Measurements from ENCODE around the gene TACR2.
A peak's percentile ranks its signal among the peaks of the same experiment; 100 is the strongest.

TACR2 gene

GRCh38 chr10:69459101-69459790 lies 42.5 kb upstream of the TACR2 start:
- Histone ChIP-seq H3K27me3 (ENCODE audit: control insufficient read depth, insufficient read depth, low read length, poor library complexity, severe bottlenecking) (no peaks in the 10 kb centered on the region), H3K4me3 (ENCODE audit: insufficient read depth, low read depth, low read length) (no peak overlapping the region), H3K36me3 (ENCODE audit: control insufficient read depth, insufficient read depth, low read length) (no peaks in the 10 kb centered on the region), H3K9me3 (ENCODE audit: control insufficient read depth, low read length) (no peaks in the 10 kb centered on the region), H3K4me1 (ENCODE audit: control insufficient read depth, insufficient read depth, low read length) (peaks cover 6% of the 10 kb centered on the region), H3K27ac (ENCODE audit: insufficient read depth, low read depth, low read length, poor library complexity, severe bottlenecking) (no peak overlapping the region)
- 69 to 71% methylated on average over 8 of the region's 8 CpGs for WGBS, 2 experiments

GRCh38 chr10:69458430-69459100 lies 41.8 kb upstream of the TACR2 start:
- Histone ChIP-seq H3K27me3 (ENCODE audit: control insufficient read depth, insufficient read depth, low read length, poor library complexity, severe bottlenecking) (no peaks in the 10 kb centered on the region), H3K36me3 (ENCODE audit: control insufficient read depth, insufficient read depth, low read length) (no peaks in the 10 kb centered on the region), H3K4me1 (ENCODE audit: control insufficient read depth, insufficient read depth, low read length) (peaks cover 6% of the 10 kb centered on the region), H3K4me3 (ENCODE audit: insufficient read depth, low read depth, low read length) (no peak overlapping the region), H3K27ac (ENCODE audit: insufficient read depth, low read depth, low read length, poor library complexity, severe bottlenecking) (no peak overlapping the region), H3K9me3 (ENCODE audit: control insufficient read depth, low read length) (no peaks in the 10 kb centered on the region)
- WGBS, 2 experiments = 85 to 87% methylated on average over 10 of the region's 10 CpGs

GRCh38 chr10:69457771-69458237 lies 41.1 kb upstream of the TACR2 start:
- no peaks in the 10 kb centered on the region for H3K9me3 ChIP-seq (ENCODE audit: control insufficient read depth, low read length)
- H3K36me3 ChIP-seq (ENCODE audit: control insufficient read depth, insufficient read depth, low read length) = no peaks in the 10 kb centered on the region
- WGBS, 2 experiments = 92% methylated on average over 5 of the region's 5 CpGs
- H3K4me1 ChIP-seq (ENCODE audit: control insufficient read depth, insufficient read depth, low read length) = peaks cover 6% of the 10 kb centered on the region
- H3K27me3 ChIP-seq (ENCODE audit: control insufficient read depth, insufficient read depth, low read length, poor library complexity, severe bottlenecking) = peaks cover 5% of the 10 kb centered on the region
- H3K27ac ChIP-seq (ENCODE audit: insufficient read depth, low read depth, low read length, poor library complexity, severe bottlenecking) = no peak overlapping the region
- H3K4me3 ChIP-seq (ENCODE audit: insufficient read depth, low read depth, low read length) = no peak overlapping the region

DNA sequence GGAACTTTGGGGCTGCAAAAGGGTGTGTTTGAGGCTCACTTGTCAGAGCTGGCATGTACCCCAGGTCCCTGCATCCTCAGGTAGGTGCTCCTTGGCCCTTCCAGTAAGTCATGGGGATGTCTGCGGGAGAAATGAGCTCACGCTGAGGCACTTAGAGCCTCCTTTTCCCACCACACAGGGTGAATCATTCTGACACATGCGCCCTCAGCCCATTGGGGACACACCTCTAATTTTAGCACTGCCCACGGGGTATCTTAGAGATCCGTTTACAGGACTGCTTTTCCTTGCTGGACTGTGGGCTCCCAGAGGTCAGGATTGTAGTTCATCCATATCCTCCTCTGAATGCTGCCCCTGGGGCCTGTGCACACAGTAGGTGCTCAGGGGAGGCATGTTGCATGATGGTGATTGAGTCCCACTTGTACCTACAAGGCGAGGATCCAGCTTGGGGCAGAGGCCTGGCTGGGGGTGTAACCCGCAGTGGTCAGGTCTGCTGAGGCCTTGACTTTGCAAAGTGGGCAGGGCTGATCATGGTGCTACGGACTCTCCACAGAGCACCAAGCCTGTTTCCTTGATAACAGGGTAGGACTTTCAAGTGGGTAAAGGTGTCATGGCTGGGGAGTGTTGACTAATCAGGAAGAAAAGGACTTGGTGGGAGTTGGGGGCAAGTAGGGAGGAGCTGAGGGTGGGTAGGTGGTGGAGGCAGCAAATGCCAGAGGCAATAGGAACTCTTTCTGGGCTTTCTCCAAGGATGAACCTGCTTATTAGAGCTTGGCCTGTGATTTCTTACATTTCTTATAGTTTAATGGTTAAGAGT lies 40.4 kb upstream of the TACR2 start:
- H3K36me3 ChIP-seq (ENCODE audit: control insufficient read depth, insufficient read depth, low read length) = no peaks in the 10 kb centered on the region
- H3K27me3 ChIP-seq (ENCODE audit: control insufficient read depth, insufficient read depth, low read length, poor library complexity, severe bottlenecking) = peaks cover 13% of the 10 kb centered on the region
- WGBS, 2 experiments = 88 to 91% methylated on average over 8 of the region's 8 CpGs
- no peaks in the 10 kb centered on the region for H3K9me3 ChIP-seq (ENCODE audit: control insufficient read depth, low read length)
- H3K27ac ChIP-seq (ENCODE audit: insufficient read depth, low read depth, low read length, poor library complexity, severe bottlenecking) = no peak overlapping the region
- peaks cover 6% of the 10 kb centered on the region for H3K4me1 ChIP-seq (ENCODE audit: control insufficient read depth, insufficient read depth, low read length)
- H3K4me3 ChIP-seq (ENCODE audit: insufficient read depth, low read depth, low read length) = no peak overlapping the region

GRCh38 chr10:69455006-69455763 lies 38.5 kb upstream of the TACR2 start:
- Histone ChIP-seq H3K4me3 (ENCODE audit: insufficient read depth, low read depth, low read length) (no peak overlapping the region), H3K4me1 (ENCODE audit: control insufficient read depth, insufficient read depth, low read length) (peaks cover 6% of the 10 kb centered on the region), H3K9me3 (ENCODE audit: control insufficient read depth, low read length) (no peaks in the 10 kb centered on the region), H3K27ac (ENCODE audit: insufficient read depth, low read depth, low read length, poor library complexity, severe bottlenecking) (no peak overlapping the region), H3K36me3 (ENCODE audit: control insufficient read depth, insufficient read depth, low read length) (no peaks in the 10 kb centered on the region), H3K27me3 (ENCODE audit: control insufficient read depth, insufficient read depth, low read length, poor library complexity, severe bottlenecking) (peaks cover 21% of the 10 kb centered on the region)
- 85% methylated on average over 8 to 9 of the region's 10 CpGs for WGBS, 2 experiments

GRCh38 chr10:69453795-69454194 lies 37.1 kb upstream of the TACR2 start:
- Histone ChIP-seq H3K36me3 (ENCODE audit: control insufficient read depth, insufficient read depth, low read length) (no peaks in the 10 kb centered on the region), H3K27ac (ENCODE audit: insufficient read depth, low read depth, low read length, poor library complexity, severe bottlenecking) (no peak overlapping the region), H3K9me3 (ENCODE audit: control insufficient read depth, low read length) (no peaks in the 10 kb centered on the region), H3K4me3 (ENCODE audit: insufficient read depth, low read depth, low read length) (no peak overlapping the region), H3K27me3 (ENCODE audit: control insufficient read depth, insufficient read depth, low read length, poor library complexity, severe bottlenecking) (peaks cover 21% of the 10 kb centered on the region), H3K4me1 (ENCODE audit: control insufficient read depth, insufficient read depth, low read length) (peaks cover 6% of the 10 kb centered on the region)

DNA sequence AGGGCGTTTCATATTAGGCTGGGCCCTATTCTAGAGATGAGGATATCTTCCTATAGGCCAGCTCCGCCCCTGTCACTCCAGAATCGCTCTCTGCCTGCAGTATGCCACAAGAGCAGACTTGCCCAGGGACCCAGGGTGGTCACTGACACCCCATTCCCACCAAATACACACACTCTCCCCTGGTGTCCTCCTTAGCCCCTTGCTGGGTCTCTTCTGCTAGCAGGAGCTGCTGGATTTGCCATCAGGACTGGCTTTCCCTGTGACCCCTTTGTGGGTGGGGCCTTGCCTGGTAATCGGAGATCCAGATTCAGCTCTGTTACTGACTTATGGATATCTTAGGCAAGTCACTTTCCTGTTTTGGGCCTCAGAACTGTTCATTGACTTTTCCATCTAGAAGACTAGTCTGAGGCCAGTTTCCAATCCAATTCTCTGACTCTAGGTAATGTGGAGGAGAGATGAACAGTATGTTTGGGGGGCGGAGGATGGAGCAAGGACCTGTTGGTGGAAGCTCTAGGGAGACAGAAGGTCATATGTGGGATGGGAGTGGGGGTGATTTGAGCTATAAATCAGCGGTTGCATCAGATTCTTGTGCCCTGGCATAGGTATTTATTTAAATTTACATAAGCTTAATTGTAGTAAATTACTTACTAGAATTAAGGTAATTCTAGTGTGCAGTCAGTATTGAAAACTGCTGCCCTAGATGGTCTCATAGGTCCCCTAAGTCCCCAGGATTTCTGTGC lies 36.1 kb upstream of the TACR2 start:
- H3K27ac ChIP-seq (ENCODE audit: insufficient read depth, low read depth, low read length, poor library complexity, severe bottlenecking) = no peak overlapping the region
- no peaks in the 10 kb centered on the region for H3K4me1 ChIP-seq (ENCODE audit: control insufficient read depth, insufficient read depth, low read length)
- 86 to 88% methylated on average over 6 of the region's 6 CpGs for WGBS, 2 experiments
- H3K4me3 ChIP-seq (ENCODE audit: insufficient read depth, low read depth, low read length) = no peak overlapping the region
- no peaks in the 10 kb centered on the region for H3K36me3 ChIP-seq (ENCODE audit: control insufficient read depth, insufficient read depth, low read length)
- H3K9me3 ChIP-seq (ENCODE audit: control insufficient read depth, low read length) = no peaks in the 10 kb centered on the region
- peaks cover 21% of the 10 kb centered on the region for H3K27me3 ChIP-seq (ENCODE audit: control insufficient read depth, insufficient read depth, low read length, poor library complexity, severe bottlenecking)

DNA sequence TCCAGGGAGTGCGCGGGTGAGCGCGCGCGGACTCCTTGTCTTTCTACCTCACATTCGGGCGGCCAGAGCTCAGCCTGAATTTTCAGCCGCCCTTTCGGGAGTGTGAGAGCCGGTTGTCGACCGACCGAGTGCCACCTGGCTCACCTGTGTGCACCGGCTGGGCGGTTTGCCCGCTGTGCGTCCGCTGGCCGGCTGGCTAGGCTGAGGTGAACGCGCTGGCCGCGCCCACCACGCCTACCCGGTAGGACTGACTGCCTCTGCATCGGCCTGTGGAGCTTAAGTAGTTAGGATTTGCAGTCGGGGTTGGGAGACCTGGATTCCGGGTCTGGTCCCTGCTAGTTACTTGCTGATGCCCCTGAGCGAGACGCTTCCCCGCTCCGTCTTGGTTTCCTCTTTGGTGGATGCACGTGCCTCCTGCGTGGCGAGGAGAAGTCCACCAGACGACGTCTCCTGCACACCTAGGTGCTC lies 35.1 kb upstream of the TACR2 start:
- H3K4me3 ChIP-seq (ENCODE audit: insufficient read depth, low read depth, low read length) = peak overlapping the region; percentile 74
- H3K9me3 ChIP-seq (ENCODE audit: control insufficient read depth, low read length) = no peaks in the 10 kb centered on the region
- no peaks in the 10 kb centered on the region for H3K4me1 ChIP-seq (ENCODE audit: control insufficient read depth, insufficient read depth, low read length)
- H3K27me3 ChIP-seq (ENCODE audit: control insufficient read depth, insufficient read depth, low read length, poor library complexity, severe bottlenecking) = peaks cover 21% of the 10 kb centered on the region
- 3 to 4% methylated on average over 38 of the region's 38 CpGs for WGBS, 2 experiments
- no peaks in the 10 kb centered on the region for H3K36me3 ChIP-seq (ENCODE audit: control insufficient read depth, insufficient read depth, low read length)
- H3K27ac ChIP-seq (ENCODE audit: insufficient read depth, low read depth, low read length, poor library complexity, severe bottlenecking) = no peak overlapping the region

GRCh38 chr10:69451209-69451783 lies 34.6 kb upstream of the TACR2 start, which contains the start of gene TSPAN15:
TSS of gene TSPAN15 (plus strand) at chr10:69451465. CDS start at chr10:69451595, 130 bp downstream.
- H3K4me3 ChIP-seq (ENCODE audit: insufficient read depth, low read depth, low read length) = peak within 1 kb of the TSS; percentile 74
- H3K27ac ChIP-seq (ENCODE audit: insufficient read depth, low read depth, low read length, poor library complexity, severe bottlenecking) = no peak within 1 kb of the TSS
- H3K36me3 ChIP-seq (ENCODE audit: control insufficient read depth, insufficient read depth, low read length) = no peaks in the 10 kb centered on the region
- H3K27me3 ChIP-seq (ENCODE audit: control insufficient read depth, insufficient read depth, low read length, poor library complexity, severe bottlenecking) = peaks cover 21% of the 10 kb centered on the region
- H3K9me3 ChIP-seq (ENCODE audit: control insufficient read depth, low read length) = no peaks in the 10 kb centered on the region
- WGBS, 2 experiments = 0% methylated on average over 45 of the region's 45 CpGs
- H3K4me1 ChIP-seq (ENCODE audit: control insufficient read depth, insufficient read depth, low read length) = no peaks in the 10 kb centered on the region

Data from ectodermal cell (in vitro differentiated cells).